Activated naive CD8-positive, alpha-beta T cell (primary cell): ENCODE results near the gene HES4.
A peak's percentile ranks its signal among the peaks of the same experiment; 100 is the strongest.

Source experiments
- H3K27ac Mint-ChIP-seq: one replicate; pipeline ENCODE4 v1.8.0; 2021; ENCODE audit warnings: mixed read lengths
- H3K27me3 Mint-ChIP-seq: one replicate; pipeline ENCODE4 v1.8.0; 2021; ENCODE audit warnings: mixed read lengths
- H3K36me3 Mint-ChIP-seq: one replicate; pipeline ENCODE4 v1.8.0; 2021; ENCODE audit warnings: mixed read lengths
- H3K4me1 Mint-ChIP-seq: one replicate; pipeline ENCODE4 v1.8.0; 2021; ENCODE audit warnings: low read depth, mixed read lengths
- H3K4me3 Mint-ChIP-seq: one replicate; pipeline ENCODE4 v1.8.0; 2021; ENCODE audit warnings: mild to moderate bottlenecking, mixed read lengths
- H3K9me3 Mint-ChIP-seq: one replicate; pipeline ENCODE4 v1.8.0; 2021; ENCODE audit warnings: low read depth, mixed read lengths

The HES4 gene

GRCh38 chr1:999725-1000356, at the start of gene HES4:
Gene HES4, minus strand, starts transcription at chr1:1000097. Its CDS starts 124 bp downstream, at chr1:999973.
- peaks cover 7% of the 10 kb centered on the region for H3K27me3 Mint-ChIP-seq
- no peaks in the 10 kb centered on the region for H3K9me3 Mint-ChIP-seq
- H3K27ac Mint-ChIP-seq, result peak within 1 kb of the TSS; percentile 77
- H3K4me1 Mint-ChIP-seq, result peaks cover 12% of the 10 kb centered on the region
- no peaks in the 10 kb centered on the region for H3K36me3 Mint-ChIP-seq
- peak within 1 kb of the TSS; percentile 75 for H3K4me3 Mint-ChIP-seq

GRCh38 chr1:1048765-1049164, 48.9 kb upstream of the HES4 start:
- Mint-ChIP-seq H3K27me3 (no peaks in the 10 kb centered on the region), H3K4me1 (no peaks in the 10 kb centered on the region), H3K27ac (no peak overlapping the region), H3K36me3 (peaks cover 2% of the 10 kb centered on the region), H3K9me3 (no peaks in the 10 kb centered on the region), H3K4me3 (no peak overlapping the region)

- Mint-ChIP-seq H3K36me3 (peaks cover 2% of the 10 kb centered on the region), H3K27ac (no peak overlapping the region), H3K4me1 (no peaks in the 10 kb centered on the region), H3K4me3 (no peak overlapping the region), H3K9me3 (no peaks in the 10 kb centered on the region), H3K27me3 (no peaks in the 10 kb centered on the region)
Observed at GRCh38 chr1:1047963-1048362, 48.1 kb upstream of the HES4 start.

- peaks cover 2% of the 10 kb centered on the region for H3K36me3 Mint-ChIP-seq
- no peak overlapping the region for H3K27ac Mint-ChIP-seq
- no peaks in the 10 kb centered on the region for H3K9me3 Mint-ChIP-seq
- no peaks in the 10 kb centered on the region for H3K4me1 Mint-ChIP-seq
- H3K4me3 Mint-ChIP-seq, result no peak overlapping the region
- no peaks in the 10 kb centered on the region for H3K27me3 Mint-ChIP-seq
Observed at GRCh38 chr1:1047407-1047806, 47.5 kb upstream of the HES4 start.

GRCh38 chr1:1046767-1047166, 46.9 kb upstream of the HES4 start:
- H3K36me3 Mint-ChIP-seq, result peaks cover 2% of the 10 kb centered on the region
- H3K27me3 Mint-ChIP-seq, result no peaks in the 10 kb centered on the region
- no peaks in the 10 kb centered on the region for H3K4me1 Mint-ChIP-seq
- H3K9me3 Mint-ChIP-seq, result no peaks in the 10 kb centered on the region
- H3K4me3 Mint-ChIP-seq, result no peak overlapping the region
- no peak overlapping the region for H3K27ac Mint-ChIP-seq

GRCh38 chr1:1046243-1046642, 46.3 kb upstream of the HES4 start:
- H3K27me3 Mint-ChIP-seq, result no peaks in the 10 kb centered on the region
- H3K9me3 Mint-ChIP-seq, result no peaks in the 10 kb centered on the region
- H3K27ac Mint-ChIP-seq, result no peak overlapping the region
- no peak overlapping the region for H3K4me3 Mint-ChIP-seq
- no peaks in the 10 kb centered on the region for H3K4me1 Mint-ChIP-seq
- peaks cover 2% of the 10 kb centered on the region for H3K36me3 Mint-ChIP-seq

- Mint-ChIP-seq H3K27ac (no peak overlapping the region), H3K27me3 (no peaks in the 10 kb centered on the region), H3K4me1 (no peaks in the 10 kb centered on the region), H3K9me3 (no peaks in the 10 kb centered on the region), H3K36me3 (peaks cover 2% of the 10 kb centered on the region), H3K4me3 (no peak overlapping the region)
Observed at GRCh38 chr1:1045129-1045528, 45.2 kb upstream of the HES4 start.

GRCh38 chr1:1044455-1045078, 44.7 kb upstream of the HES4 start:
- no peaks in the 10 kb centered on the region for H3K9me3 Mint-ChIP-seq
- no peak overlapping the region for H3K27ac Mint-ChIP-seq
- H3K36me3 Mint-ChIP-seq, result peaks cover 2% of the 10 kb centered on the region
- H3K4me3 Mint-ChIP-seq, result no peak overlapping the region
- H3K4me1 Mint-ChIP-seq, result peaks cover 3% of the 10 kb centered on the region
- no peaks in the 10 kb centered on the region for H3K27me3 Mint-ChIP-seq

- no peak overlapping the region for H3K4me3 Mint-ChIP-seq
- H3K36me3 Mint-ChIP-seq, result peaks cover 2% of the 10 kb centered on the region
- H3K27me3 Mint-ChIP-seq, result no peaks in the 10 kb centered on the region
- H3K9me3 Mint-ChIP-seq, result no peaks in the 10 kb centered on the region
- H3K4me1 Mint-ChIP-seq, result peaks cover 9% of the 10 kb centered on the region
- H3K27ac Mint-ChIP-seq, result no peak overlapping the region
Observed at GRCh38 chr1:1043921-1044320, 44.0 kb upstream of the HES4 start.

- Mint-ChIP-seq H3K27me3 (peaks cover 3% of the 10 kb centered on the region), H3K9me3 (no peaks in the 10 kb centered on the region), H3K4me3 (no peak overlapping the region), H3K27ac (no peak overlapping the region), H3K36me3 (peaks cover 2% of the 10 kb centered on the region), H3K4me1 (peaks cover 13% of the 10 kb centered on the region)
Observed at GRCh38 chr1:1043411-1043810, 43.5 kb upstream of the HES4 start.

GRCh38 chr1:1042835-1043234, 42.9 kb upstream of the HES4 start:
- H3K9me3 Mint-ChIP-seq, result no peaks in the 10 kb centered on the region
- no peak overlapping the region for H3K27ac Mint-ChIP-seq
- H3K36me3 Mint-ChIP-seq, result peaks cover 2% of the 10 kb centered on the region
- H3K27me3 Mint-ChIP-seq, result peaks cover 3% of the 10 kb centered on the region
- no peak overlapping the region for H3K4me3 Mint-ChIP-seq
- peaks cover 14% of the 10 kb centered on the region for H3K4me1 Mint-ChIP-seq

GRCh38 chr1:1041873-1042272, 42.0 kb upstream of the HES4 start:
- Mint-ChIP-seq H3K4me3 (no peak overlapping the region), H3K9me3 (no peaks in the 10 kb centered on the region), H3K27ac (no peak overlapping the region), H3K36me3 (peaks cover 2% of the 10 kb centered on the region), H3K27me3 (peaks cover 5% of the 10 kb centered on the region), H3K4me1 (peaks cover 14% of the 10 kb centered on the region)

GRCh38 chr1:1041092-1041523, 41.2 kb upstream of the HES4 start:
- no peak overlapping the region for H3K27ac Mint-ChIP-seq
- H3K4me3 Mint-ChIP-seq, result no peak overlapping the region
- peaks cover 5% of the 10 kb centered on the region for H3K27me3 Mint-ChIP-seq
- no peaks in the 10 kb centered on the region for H3K9me3 Mint-ChIP-seq
- H3K36me3 Mint-ChIP-seq, result peaks cover 2% of the 10 kb centered on the region
- H3K4me1 Mint-ChIP-seq, result peaks cover 14% of the 10 kb centered on the region

- H3K27me3 Mint-ChIP-seq, result peaks cover 5% of the 10 kb centered on the region
- peaks cover 2% of the 10 kb centered on the region for H3K36me3 Mint-ChIP-seq
- H3K4me1 Mint-ChIP-seq, result peaks cover 14% of the 10 kb centered on the region
- no peak overlapping the region for H3K27ac Mint-ChIP-seq
- H3K4me3 Mint-ChIP-seq, result peak overlapping the region; percentile 77
- H3K9me3 Mint-ChIP-seq, result no peaks in the 10 kb centered on the region
Observed at GRCh38 chr1:1040004-1040991, 40.4 kb upstream of the HES4 start.
